Pulmonary artery endothelial cell (primary cell): ENCODE results near the gene CAPN11. TPM values are rescaled to one million over a fixed set of nuclear protein-coding genes. Genes with fewer than 3 reads are reported as not detected.
A peak's percentile ranks its signal among the peaks of the same experiment; 100 is the strongest.

Experiments used
- DNase-seq: peaks from one replicate; pipeline ENCODE4 v3.0.0-alpha.2; 2011; ENCODE audit warnings: low read depth, low spot score
- total RNA-seq: library from RNA; depleted of rRNA; stranded (reverse); fragments of >200 nt; gene quantifications from 2 replicates; pipeline ENCODE4 v1.2.3, GENCODE V29; 2014

The CAPN11 gene
- total RNA-seq, 1 donor from 2014 or later: 2.7 TPM

DNA sequence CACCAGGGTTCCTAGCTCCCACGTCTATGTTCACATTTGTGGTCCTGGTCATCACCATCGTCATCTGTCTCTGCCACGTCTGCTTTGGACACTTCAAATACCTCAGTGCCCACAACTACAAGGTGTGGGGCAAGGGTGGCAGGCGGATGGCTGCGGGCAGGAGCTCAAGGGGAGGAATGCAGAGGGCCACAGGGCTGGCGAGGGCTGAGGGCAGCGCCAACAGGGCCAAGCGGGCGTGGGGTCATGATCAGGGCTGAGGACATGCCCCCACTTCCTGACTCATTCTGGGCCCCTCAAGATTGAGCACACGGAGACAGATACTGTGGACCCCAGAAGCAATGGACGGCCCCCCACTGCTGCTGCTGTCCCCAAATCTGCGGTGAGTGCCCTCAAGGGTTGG, 4.6 kb upstream of the CAPN11 start:
- no peak for DNase-seq

DNA sequence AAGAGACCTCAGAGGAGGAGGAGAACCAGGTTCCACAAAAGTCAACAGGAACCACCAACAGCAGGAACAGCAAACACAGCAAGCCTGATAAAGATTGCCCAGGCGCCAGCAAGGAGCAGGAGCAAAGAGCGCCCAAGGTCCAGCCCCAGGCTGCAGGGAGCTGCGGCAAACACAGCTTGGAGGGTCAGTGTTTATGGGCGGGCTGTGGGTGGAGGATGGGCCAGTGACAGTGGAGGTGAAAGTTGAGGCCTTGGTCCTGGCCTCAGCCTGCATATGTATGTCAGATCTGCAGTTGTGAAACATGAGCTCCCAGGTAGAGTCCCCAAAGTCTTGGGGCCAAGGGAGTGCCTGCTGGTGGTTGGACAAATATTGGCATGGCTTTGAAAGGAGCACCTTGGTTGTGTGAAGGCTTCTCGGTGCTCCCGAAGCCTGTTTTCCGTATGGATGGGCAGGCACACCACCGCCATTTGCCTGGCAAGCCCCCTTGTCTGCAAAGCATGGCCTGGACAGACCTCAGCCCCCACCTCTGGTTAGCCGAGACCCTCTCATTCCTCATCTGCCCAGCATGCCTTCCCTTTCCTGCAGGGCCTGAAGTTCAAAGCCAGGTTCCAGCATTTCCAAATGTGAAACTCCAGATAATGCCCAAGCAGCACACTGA, 2.0 kb upstream of the CAPN11 start:
- DNase-seq: no peak

DNA sequence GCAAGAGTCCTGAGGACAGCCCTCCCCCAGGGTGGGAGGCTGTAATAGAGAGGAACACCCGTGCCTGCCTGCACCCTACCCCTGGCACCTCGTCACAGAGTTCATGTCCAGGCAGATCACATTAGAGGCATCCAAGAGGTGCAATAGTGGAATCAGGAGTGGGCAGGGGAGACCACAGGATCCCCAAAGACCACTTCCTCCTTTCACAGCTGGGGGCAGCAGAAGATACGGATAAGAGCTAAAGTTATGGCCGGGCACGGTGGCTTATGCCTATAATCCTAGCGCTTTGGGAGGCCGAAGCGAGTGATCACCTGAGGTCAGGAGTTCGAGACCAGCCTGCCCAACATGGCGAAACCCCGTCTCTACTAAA, 1.5 kb upstream of the CAPN11 start:
- no peak for DNase-seq

DNA sequence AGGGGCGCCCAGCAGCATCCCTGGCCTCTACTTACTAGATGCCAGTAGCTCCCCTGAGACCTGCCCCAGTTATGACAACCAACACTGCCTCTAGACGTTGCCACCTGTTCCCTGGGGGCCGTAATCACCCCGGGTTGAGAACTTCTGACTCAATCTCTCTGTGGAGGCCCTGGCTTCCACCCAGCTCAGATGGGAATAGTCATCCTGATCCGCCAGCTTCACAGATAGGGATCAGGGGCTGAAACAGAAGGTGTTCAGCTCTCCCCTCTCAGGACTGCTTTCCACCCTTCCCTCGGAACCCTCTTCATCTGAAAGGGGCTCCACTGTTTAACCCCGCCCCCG, 3.3 kb downstream of the CAPN11 start:
- no peak for DNase-seq

DNA sequence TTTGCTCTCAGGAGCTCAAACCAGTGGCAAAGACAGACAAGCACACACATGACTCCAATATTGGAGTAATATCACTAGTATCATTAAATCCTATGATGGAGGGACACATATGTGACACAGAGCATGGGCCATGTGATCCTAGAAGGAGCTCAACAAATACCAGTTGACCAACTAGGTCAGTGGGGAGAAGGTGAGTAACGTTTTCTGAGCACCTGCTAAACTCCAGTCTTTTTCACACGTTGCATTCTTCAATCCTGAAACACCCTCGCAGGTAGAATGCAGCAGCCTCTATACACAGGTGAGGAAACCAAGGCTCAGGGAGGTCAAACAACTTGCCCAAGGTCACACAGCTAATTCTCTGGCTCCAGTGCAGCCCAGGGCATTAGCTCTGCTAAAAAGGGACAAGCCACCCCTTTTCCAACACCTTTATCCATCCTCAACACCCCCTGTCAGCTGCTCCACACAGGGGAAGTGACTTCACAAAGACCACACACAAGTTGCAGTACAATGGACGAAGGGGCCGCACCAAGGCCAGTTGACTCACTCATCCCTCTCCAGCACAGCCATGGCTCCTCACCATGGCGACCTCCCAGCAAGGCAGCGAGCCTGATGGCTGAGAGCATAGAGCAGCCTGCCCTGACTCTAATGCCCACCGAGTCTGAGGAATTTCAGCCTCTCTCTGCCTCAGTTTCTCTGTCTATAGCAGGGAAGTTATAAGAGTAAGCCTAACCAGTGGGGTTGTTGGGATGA, 4.4 kb downstream of the CAPN11 start:
- no peak for DNase-seq

DNA sequence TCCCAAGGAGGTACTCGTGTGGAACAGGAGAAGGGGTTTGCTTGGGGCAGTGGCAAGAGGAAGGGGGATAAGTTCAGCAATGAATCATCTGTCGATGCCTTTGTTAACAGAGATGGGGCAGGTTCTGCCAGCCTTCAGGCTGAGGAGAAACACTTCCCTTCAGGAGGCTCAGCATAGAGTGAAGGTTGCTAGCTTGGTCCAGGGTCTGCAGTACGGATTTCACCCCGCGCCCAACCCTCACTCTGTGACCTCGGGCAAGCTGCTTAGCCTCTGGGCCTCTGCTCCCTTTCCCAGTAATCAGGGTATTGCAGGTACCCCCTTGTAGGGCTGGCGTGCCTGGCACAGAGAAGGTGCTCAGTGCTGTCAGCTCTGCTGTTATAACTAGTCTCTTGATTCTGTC, 7.5 kb downstream of the CAPN11 start:
- no peak for DNase-seq

DNA sequence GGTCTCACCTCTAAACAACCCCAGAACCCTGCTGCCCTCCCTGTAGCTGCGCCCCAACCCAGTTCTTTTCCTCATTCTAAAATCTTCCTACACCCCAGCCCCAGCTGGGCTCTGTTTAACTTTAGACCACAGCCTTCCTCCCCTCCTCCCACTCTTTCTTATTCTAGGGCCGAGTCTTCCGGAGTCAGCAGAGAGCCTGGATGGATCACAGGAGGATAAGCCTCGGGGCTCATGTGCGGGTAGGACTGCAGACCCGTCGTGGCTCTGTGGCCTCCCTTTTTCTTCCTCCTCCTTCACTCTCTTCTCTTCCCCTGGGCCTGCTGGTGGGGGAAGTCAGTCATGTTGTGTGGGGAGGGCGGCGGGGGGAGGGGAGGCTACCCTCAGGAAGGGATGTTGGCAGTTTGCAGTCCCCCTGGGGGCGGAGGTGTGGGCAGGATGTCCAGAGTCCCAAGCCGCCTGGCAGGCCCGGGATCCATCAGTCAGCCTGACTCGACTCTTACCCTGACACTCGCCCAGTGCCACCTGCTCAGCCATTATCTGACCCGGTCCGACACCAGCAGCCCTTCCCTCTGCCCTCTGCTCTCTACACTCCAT, 8.1 kb downstream of the CAPN11 start:
- no peak for DNase-seq

DNA sequence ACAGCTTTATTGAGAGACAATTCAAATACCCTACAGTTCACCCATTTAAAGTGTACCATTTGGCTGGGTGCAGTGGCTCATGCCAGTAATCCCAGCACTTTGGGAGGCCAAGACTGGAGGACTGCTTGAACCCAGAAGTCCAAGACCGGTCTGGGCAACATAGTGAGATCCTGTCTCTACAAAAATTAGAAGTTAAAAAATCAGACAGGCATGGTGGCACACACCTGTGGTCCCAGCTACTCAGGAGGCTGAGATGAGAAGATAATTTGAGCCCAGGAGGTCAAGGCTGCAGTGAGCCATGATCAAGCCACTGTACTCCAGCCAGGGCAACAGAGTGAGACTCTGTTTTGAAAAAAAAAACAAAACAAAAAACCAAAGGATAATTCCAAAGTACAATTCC, 8.9 kb downstream of the CAPN11 start:
- no peak for DNase-seq

DNA sequence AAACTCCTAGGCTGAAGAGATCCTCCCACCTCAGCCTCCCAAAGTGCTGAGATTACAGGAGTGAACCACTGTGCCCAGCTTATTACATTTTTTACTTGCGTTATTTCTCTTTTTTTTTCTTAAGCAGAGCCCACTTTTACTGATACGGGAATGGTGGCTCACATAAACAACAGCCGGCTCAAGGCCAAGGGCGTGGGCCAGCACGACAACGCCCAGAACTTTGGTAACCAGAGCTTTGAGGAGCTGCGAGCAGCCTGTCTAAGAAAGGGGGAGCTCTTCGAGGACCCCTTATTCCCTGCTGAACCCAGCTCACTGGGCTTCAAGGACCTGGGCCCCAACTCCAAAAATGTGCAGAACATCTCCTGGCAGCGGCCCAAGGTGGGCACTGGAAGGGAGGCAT, 10.5 kb downstream of the CAPN11 start:
- no peak for DNase-seq

DNA sequence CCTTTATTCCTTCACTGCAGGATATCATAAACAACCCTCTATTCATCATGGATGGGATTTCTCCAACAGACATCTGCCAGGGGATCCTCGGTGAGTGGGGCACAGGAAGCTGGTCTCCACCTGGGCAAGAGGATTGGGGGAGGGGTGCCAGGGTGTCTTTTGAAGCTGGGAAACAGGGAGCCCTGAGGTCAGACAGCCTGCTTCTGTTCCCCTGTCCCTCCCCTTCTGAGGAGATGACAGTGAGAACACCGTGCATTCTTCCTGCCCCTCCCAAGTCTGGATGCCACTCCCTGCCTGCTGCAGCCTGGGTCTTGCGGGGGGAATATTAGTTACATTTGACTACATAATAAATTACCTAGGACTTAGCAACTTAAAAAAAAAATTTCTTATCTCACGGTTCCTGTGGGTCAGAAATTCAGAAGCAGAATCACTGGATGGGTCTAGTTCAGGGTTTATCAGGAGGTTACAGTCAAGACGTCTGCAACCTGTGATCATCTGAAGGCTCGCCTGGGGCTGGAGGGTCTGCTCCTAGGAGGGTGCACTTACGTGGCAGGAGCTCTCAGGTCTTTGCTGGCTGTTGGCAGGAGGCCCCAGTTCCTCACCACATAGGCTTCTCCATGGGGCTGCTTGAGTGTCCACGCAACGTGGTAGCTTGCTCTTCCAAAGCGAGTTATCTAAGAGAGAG, 11.4 kb downstream of the CAPN11 start:
- DNase-seq: no peak

DNA sequence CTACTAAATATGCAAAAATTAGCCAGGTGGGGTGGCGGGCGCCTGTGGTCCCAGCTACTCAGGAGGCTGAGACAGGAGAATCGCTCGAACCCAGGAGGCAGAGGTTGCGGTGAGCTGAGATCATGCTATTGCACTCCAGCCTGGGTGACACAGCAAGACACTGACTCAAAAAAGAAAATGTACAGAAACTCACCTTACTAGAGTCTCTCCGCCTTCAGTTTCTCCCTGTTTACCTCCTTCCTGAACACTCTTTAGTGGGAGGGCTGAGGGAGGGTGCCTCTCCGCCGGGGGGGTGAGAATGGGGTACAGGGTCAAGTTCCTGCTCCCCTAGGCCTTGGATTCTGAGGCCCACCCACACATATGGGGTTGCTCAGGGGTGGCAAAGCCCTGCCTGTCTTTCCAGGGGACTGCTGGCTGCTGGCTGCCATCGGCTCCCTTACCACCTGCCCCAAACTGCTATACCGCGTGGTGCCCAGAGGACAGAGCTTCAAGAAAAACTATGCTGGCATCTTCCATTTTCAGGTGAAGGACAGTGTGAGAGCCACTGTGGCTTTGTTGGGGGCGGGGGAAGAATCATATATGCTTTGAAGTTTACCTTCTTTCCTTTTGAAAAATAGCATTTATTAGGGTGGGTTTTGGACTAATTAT, 13.4 kb downstream of the CAPN11 start:
- no peak for DNase-seq

DNA sequence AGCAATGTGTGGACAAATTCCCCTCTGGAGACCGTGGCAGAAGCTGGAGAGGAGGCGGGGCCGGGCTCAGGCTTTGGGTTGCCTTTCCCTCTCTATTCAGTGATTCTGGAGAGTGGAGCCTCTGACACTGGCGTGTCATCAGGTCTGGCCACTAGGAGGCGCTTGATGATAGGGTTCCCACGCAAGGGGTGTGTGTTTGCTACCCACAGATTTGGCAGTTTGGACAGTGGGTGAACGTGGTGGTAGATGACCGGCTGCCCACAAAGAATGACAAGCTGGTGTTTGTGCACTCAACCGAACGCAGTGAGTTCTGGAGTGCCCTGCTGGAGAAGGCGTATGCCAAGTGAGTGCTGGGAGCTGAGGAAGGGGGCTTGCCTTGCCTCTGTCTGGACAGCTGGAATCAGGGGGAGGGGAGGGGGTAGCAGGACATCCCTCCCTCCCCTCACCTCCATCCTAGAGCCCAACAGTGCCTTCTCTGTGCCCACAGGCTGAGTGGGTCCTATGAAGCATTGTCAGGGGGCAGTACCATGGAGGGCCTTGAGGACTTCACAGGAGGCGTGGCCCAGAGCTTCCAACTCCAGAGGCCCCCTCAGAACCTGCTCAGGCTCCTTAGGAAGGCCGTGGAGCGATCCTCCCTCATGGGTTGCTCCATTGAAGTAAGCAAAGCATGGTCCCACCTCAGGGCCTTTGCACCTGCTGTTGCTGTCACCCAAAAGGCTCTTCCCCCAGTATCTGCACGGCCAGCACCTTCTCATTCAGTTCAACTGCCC, 14.3 kb downstream of the CAPN11 start:
- DNase-seq: peak; percentile 45

DNA sequence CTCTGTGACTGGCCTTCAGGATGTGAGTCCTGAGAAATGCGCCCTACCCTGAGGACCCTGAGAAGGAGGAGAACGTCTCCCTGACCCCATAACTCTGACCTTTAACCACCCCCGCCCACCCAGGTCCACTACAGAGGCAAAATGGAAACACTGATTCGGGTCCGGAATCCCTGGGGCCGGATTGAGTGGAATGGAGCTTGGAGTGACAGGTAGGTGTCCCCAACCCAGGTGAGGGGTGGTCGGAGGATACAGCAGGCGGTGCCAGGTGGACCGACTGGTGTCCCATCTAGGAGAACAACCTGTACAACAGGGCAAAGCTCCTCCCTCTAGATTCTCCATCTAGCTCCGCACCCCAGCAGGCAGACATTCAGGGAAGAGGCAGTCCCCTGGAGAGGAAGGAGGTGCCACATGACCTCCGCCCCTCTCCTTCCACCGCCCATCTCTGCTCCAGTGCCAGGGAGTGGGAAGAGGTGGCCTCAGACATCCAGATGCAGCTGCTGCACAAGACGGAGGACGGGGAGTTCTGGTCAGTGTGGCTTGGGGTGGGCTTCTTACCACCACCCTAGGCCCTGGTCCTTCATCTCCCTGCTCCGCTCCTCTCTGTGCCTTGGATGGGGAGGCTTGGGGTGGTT, 17.6 kb downstream of the CAPN11 start:
- no peak for DNase-seq

DNA sequence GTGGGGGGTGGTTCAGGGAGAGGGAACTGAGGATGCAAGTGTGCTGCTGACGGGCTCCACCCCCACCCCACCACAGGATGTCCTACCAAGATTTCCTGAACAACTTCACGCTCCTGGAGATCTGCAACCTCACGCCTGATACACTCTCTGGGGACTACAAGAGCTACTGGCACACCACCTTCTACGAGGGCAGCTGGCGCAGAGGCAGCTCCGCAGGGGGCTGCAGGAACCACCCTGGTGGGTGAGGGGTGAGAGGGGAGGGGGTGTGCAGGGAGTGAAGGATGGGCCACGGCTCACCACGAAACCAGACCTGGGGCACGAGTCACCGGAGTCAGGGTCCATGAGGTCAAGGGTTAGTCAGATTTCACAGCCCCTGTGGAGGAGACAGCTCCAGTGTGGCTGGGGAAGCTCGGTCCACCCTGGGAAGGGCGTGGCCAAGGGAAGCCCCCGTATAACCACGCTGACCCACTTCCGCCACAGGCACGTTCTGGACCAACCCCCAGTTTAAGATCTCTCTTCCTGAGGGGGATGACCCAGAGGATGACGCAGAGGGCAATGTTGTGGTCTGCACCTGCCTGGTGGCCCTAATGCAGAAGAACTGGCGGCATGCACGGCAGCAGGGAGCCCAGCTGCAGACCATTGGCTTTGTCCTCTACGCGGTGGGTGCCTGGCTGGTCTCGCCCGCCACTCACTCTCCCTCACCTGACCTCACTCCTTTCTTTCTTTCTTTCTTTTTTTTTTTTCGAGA, 18.3 kb downstream of the CAPN11 start:
- DNase-seq: no peak

DNA sequence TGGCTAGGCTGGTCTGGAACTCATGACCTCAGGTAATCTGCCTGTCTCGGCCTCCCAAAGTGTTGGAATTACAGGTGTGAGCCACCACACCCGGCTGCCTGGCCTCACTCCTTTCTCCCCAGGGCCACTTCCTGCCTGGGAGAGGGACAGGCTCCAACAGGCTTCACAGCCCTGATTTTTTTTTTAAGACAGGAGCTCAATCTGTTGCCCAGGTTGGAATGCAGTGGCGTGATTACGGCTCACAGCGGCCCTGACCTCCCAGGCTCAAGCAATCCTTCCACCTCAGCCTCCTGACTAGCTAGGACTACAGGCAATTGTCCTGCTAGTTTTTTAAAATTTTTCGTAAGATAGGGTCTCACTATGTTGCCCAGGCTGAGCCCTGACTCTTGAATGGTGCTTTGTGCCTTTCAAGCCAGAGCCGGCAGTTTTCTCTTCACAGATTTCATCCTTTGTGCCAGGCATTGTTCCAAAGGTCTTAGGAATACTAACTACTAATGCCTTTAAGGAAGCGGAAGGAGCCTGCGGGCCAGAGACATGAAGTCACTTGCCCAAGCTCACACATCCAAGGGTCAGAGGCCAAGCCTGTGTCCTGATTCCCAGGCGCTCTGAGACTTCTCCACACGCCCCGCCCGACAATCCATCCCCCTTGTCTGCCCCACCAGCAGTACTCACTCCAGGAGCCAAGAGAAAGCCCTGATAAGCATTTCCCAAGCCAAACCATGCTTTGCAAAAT, 19.2 kb downstream of the CAPN11 start:
- DNase-seq: peak; percentile 97

DNA sequence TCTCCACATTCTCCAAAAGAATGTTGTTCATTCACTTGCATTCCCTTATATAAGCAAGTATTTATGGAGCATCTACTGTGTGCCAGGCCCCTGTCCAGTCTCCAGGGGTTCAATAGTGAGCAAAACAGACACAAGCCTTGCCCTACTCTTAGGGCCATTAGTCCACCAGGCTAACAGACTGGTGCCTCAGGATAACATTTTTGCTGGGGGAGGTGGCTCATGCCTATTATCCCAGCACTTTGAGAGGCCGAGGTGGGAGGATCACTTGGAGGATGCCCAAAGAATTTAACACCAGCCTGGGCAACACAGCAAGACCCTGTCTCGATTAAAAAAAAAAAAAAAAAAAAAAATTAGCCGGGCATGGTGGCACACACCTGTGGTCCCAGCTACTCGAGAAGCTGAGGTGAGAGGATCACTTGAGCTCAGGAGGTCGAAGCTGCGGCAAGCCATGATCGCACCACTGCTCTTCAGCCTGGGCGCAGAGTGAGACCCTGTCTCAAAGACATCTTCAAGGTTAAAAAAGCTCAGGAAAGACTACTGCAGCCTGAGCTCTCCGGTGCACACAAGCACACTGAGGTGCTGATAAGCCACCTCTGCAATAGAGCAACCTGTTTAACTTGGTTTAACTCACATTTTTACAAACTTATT, 19.9 kb downstream of the CAPN11 start:
- DNase-seq: no peak

DNA sequence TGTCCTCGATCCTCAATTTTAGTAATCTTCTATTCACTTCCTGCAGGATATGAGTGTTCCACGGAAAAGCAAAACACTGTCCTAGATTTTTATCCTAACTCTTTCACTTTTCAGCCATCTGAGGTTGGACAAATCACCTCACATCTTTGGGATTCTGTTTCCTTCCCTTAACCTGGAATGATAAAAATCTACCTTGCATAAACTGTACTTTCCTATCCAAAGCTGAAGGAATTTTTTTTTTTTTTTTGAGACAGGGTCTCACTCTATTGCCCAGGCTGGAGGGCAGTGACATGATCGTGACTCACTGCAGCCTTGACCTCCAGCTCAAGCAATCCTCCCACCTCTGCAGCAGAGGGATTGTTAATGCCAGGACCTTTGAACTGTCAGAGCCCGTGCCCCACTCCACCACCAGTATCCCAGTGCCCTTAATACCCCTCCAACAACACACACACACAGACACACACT, 20.5 kb downstream of the CAPN11 start:
- DNase-seq: no peak

DNA sequence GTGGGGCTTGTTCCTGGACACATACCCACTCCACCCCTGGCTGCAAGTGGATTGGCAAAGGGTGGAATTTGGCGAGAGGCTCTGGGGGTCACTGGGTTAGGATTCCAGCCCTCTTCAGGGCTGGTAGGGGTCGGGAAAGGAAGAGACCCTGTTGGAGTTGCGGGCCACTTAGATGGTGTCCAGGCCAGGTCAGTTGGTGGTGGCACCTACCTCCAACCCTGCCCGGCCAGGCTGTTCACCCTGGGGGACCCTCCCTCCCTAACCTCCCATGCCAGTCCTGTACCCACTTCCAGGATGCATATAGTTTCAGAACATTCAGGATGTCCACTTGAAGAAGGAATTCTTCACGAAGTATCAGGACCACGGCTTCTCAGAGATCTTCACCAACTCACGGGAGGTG, 21.0 kb downstream of the CAPN11 start:
- DNase-seq: no peak

DNA sequence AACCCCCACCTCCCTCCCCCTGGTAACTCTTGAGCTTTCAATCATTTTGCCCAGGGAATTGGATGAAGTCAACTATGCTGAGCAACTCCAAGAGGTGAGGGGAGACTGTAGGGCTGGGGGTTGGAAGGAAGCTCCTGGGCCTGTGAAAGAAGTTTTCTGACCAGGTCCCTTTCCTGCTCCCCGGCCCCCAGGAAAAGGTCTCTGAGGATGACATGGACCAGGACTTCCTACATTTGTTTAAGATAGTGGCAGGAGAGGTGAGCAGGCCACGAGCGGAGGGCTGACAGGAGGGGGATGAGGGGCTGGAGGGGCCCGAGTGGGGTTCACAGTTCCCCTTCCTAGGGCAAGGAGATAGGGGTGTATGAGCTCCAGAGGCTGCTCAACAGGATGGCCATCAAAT, 21.8 kb downstream of the CAPN11 start:
- DNase-seq: no peak
